Motor neuron (in vitro differentiated cells): ENCODE measurements around the gene KLF11. TPM values are rescaled to one million over a fixed set of nuclear protein-coding genes. Genes with fewer than 3 reads are reported as not detected.
A peak's percentile ranks its signal among the peaks of the same experiment; 100 is the strongest.
"Not testable (repeated sequence)": the region's sequence is repeated elsewhere in the genome, so short reads cannot be mapped to it uniquely, and the experiment has no call there.

Experiments
- ATAC-seq, 8 experiments: fragments of 200-7000 bp; cut with Tn5 transposase; replicated peaks in 6 of 8; 2 replicates each; pipeline ENCODE4 v1.8.0; 2021; ENCODE audit warnings: mild to moderate bottlenecking in 8 of 8, moderate library complexity in 8 of 8
- H3K27ac ChIP-seq, 2 donors: fragments of 250-450 bp; sonication (Bioruptor Pico); 2 replicates each; pipeline ENCODE4 v1.9.0; 2021; ENCODE audit warnings: antibody characterized with exemption in 2 of 2, mild to moderate bottlenecking in 2 of 2, moderate library complexity in 1 of 2
- H3K4me1 ChIP-seq, 2 donors: fragments of 250-450 bp; sonication (Bioruptor Pico); replicated peaks in 1 of 2; 2 replicates each; pipeline ENCODE4 v1.6.1; 2021; ENCODE audit warnings: antibody characterized with exemption in 2 of 2, mild to moderate bottlenecking in 2 of 2, moderate library complexity in 1 of 2
- H3K4me3 ChIP-seq, 5 donors: fragments of 250-450 bp; sonication (Bioruptor Pico); 2 replicates each; pipeline ENCODE4 v1.9.0; 2021; ENCODE audit warnings: antibody characterized with exemption in 5 of 5, mild to moderate bottlenecking in 5 of 5, moderate library complexity in 4 of 5
- WGBS, 10 experiments: fragments of 450-650 bp; shearing (Covaris generic); methylation state at CpG; one replicate each; pipeline ENCODE4 v1.0.0; 2022; 5-methylcytosine and 5-hydroxymethylcytosine counted together
- in situ Hi-C, 9 experiments: fragments of 400-800 bp; cut with MboI; loops; one replicate each; pipeline ENCODE4 v1.15.0; 2021; ENCODE audit warnings: low sequenced_read_pairs in 9 of 9, low pct_unique_long_range_greater_than_20kb in 2 of 9; ENCODE audit not compliant: unreplicated experiment in 9 of 9
- total RNA-seq, 8 experiments: library from RNA; unstranded; fragments of 300-600 nt; gene quantifications; 2 replicates each; pipeline versions ENCODE4 v1.2.3 to v1.2.4, GENCODE V29; 2022

The KLF11 gene
- total RNA-seq, 8 experiments from 2014 or later: 4.0 to 19.7 (median 12.6) TPM

- H3K27ac ChIP-seq, H3K4me1 ChIP-seq, H3K4me3 ChIP-seq, in situ Hi-C loops: not testable (repeated sequence)
- ATAC-seq: peak in 1 of 8 experiments; percentile 6
- 60 to 100% (median 96%) methylated on average over 1 to 9 of the region's 37 CpGs; no CpG with 5 or more reads in 5 of the 10 experiments for WGBS, 10 experiments
These were observed 30.9 kb upstream of the KLF11 start for GRCh38 chr2:10012366-10012962.

- 20 to 100% (median 88%) methylated on average over 1 to 11 of the region's 29 CpGs; no CpG with 5 or more reads in 4 of the 10 experiments for WGBS, 10 experiments
- in situ Hi-C loops: no loop called here
- Histone ChIP-seq H3K4me1 (peaks cover 2 to 7% of the 10 kb centered on the region in 2 donors), H3K4me3 (no peak overlapping the region), H3K27ac (no peak overlapping the region)
- ATAC-seq: peak in 1 of 8 experiments; percentile 8
These were observed 30.3 kb upstream of the KLF11 start for GRCh38 chr2:10012963-10013461.

DNA sequence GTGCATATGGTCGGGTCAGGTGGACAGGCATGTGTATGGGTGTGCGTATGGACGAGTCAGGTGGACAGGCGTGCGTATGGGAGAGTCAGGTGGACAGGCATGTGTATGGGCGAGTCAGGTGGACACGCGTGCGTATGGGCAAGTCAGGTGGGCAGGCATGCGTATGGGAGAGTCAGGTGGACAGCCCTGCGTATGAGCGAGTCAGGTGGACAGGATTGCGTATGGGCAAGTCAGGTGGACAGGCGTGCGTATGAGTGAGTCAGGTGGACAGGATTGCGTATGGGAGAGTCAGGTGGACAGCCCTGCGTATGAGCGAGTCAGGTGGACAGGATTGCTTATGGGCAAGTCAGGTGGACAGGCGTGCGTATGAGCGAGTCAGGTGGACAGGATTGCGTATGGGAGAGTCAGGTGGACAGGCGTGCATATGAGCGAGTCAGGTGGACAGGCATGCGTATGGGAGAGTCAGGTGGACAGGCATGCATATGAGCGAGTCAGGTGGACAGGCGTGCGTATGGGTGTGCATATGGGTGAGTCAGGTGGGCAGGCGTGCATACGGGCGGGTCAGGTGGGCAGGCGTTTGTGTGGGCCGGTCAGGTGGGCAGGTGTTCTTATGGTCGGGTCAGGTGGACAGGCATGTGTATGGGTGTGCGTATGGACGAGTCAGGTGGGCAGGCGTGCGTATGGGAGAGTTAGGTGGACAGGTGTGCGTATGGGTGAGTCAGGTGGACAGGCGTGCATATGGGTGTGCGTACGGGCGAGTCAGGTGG lies 29.5 kb upstream of the KLF11 start:
- WGBS, 10 experiments: 80 to 96% (median 90%) methylated on average over 10 to 16 of the region's 43 CpGs; no CpG with 5 or more reads in 5 of the 10 experiments
- ATAC-seq, in situ Hi-C loops, H3K4me3 ChIP-seq, H3K4me1 ChIP-seq, H3K27ac ChIP-seq: not testable (repeated sequence)

DNA sequence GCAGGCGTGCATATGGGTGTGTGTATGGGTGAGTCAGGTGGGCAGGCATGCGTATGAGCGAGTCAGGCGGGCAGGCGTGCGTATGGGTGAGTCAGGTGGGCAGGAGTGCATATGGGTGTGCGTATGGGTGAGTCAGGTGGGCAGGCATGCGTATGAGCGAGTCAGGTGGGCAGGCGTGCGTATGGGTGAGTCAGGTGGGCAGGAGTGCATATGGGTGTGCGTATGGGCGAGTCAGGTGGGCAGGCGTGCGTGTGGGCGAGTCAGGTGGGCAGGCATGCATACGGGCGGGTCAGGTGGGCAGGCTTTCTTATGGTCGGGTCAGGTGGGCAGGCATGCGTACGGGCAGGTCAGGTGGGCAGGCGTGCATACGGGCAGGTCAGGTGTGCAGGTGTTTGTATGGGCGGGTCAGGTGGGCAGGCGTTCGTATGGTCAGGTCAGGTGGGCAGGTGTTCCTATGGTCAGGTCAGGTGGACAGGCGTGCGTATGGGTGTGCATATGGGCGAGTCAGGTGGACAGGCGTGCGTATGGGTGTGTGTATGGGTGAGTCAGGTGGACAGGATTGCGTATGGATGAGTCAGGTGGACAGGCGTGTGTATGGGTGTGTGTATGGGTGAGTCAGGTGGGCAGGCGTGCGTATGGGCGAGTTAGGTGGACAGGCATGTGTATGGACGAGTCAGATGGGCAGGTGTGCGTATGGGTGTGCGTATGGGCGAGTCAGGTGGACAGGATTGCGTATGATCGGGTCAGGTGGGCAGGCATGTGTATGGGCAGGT lies 28.7 kb upstream of the KLF11 start:
- in situ Hi-C loops: no loop called here
- WGBS, 10 experiments: 20 to 100% (median 82%) methylated on average over 1 to 10 of the region's 42 CpGs; no CpG with 5 or more reads in 4 of the 10 experiments
- Histone ChIP-seq H3K4me3 (no peak overlapping the region), H3K4me1 (peaks cover 0 to 6% of the 10 kb centered on the region in 2 donors), H3K27ac (no peak overlapping the region)
- ATAC-seq: no peak

DNA sequence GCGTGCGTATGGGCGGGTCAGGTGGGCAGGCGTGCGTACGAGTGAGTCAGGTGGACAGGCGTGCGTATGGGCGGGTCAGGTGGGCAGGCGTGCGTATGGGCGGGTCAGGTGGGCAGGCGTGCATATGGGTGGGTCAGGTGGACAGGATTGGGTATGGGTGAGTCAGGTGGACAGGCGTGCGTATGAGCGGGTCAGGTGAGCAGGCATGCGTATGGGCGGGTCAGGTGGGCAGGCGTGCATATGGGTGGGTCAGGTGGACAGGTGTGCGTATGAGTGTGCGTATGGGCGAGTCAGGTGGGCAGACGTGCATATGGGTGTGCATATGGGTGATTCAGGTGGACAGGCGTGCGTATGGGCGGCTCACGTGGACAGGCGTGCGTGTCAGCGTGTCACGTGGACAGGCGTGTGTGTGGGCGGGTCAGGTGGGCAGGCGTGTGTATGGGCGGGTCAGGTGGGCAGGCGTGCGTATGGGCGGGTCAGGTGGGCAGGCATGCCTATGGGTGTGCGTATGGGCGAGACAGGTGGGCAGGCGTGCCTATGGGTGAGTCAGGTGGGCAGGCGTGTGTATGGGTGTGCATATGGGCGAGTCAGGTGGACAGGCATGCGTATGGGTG lies 27.9 kb upstream of the KLF11 start:
- H3K4me3 ChIP-seq, H3K27ac ChIP-seq, ATAC-seq, in situ Hi-C loops, H3K4me1 ChIP-seq: not testable (repeated sequence)
- WGBS, 10 experiments: no CpG with 5 or more reads among the region's 44 CpGs

DNA sequence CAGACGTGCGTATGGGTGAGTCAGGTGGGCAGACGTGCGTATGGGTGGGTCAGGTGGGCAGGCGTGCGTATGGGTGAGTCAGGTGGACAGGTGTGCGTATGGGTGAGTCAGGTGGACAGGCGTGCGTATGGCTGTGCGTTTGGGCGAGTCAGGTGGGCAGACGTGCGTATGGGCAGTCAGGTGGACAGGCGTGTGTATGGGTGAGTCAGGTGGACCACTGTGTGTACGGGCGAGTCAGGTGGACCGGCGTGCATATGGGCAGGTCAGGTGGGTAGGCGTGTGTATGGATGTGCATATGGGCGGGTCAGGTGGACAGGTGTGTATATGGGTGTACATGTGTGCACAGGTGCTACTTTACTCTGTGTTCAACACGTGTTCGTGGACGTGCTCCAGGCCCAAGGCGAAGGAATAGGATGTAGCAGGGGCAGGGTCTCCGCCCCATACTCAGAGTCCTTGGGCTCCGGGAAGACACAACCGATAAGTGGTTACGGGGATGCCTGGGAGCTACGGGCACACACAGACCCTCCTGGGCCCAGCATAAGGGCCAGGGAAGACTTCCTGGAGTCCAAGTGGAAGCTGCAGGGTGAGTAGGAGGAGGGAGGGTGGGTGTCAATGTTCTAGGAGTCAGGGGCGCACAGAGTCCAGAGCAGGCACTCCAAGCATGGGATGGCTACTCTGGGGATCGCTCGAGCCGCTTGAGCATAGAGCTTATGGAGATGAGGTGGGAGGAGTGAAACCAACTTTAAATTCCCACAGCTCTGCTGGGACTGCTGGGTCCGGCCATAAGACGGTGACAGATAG lies 27.1 kb upstream of the KLF11 start:
- H3K4me3 ChIP-seq: no peak overlapping the region
- in situ Hi-C loops: no loop called here
- 50 to 87% (median 67%) methylated on average over 2 to 7 of the region's 35 CpGs; no CpG with 5 or more reads in 6 of the 10 experiments for WGBS, 10 experiments
- H3K27ac ChIP-seq: no peak overlapping the region
- no peaks in the 10 kb centered on the region for H3K4me1 ChIP-seq
- ATAC-seq: no peak

GRCh38 chr2:10016802-10017258 lies 26.5 kb upstream of the KLF11 start:
- Histone ChIP-seq H3K27ac (no peak overlapping the region), H3K4me1 (no peaks in the 10 kb centered on the region), H3K4me3 (no peak overlapping the region)
- in situ Hi-C loops: no loop called here
- 20 to 90% (median 64%) methylated on average over 1 to 8 of the region's 8 CpGs; no CpG with 5 or more reads in 1 of the 10 experiments for WGBS, 10 experiments
- peak in 1 of 8 experiments; percentile 23 for ATAC-seq

DNA sequence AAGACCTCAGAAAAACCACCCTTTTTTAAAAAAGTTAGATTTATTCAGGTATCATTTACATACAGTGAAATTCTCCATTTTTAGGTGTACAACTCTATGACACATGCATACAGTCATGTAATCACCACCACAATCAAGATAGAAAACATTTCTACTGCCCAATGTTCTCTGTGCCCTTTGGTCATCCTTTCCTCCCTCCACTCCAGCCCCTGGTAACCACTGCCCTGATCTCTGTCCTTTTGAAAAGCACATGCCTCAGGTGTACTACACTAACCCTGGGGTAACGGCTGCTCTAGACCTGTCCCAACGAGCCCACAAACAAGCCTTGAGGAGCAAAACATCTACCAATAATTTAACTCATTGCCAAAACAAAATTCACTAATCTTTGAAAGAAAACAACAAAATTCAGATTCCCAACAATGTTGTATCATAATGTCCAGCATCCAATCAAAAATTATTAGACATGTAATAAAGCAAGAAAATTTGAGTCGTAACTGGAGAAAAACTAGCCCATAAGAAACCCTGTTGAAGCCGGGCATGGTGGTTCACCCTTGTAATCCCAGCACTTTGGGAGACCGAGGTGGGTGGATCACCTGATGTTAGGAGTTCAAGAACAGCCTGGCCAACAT lies 25.9 kb upstream of the KLF11 start:
- Histone ChIP-seq H3K4me1 (peaks cover 0 to 1% of the 10 kb centered on the region in 2 donors), H3K4me3 (no peak overlapping the region), H3K27ac (no peak overlapping the region)
- in situ Hi-C loops: no loop called here
- ATAC-seq: no peak
- 62 to 100% (median 87%) methylated on average over 1 to 5 of the region's 5 CpGs; no CpG with 5 or more reads in 1 of the 10 experiments for WGBS, 10 experiments

DNA sequence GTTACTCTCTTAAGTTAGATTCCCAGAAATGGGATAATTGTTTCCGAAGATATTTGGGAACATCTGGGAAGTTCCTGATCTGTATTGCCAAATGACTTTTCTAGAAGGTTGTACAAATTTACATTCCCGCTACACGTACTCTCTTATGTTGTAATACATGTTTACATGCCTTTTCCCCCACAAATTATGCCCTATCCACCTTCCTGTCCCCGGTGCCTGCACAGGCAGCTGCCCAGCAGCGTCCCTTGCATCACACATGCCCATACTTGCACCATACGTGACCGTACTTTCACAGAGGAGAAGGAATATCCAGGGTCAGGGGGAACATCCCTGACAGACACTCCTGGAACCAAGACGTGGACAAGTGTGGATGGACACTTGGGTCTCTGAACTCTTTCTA lies 24.2 kb upstream of the KLF11 start:
- H3K4me1 ChIP-seq: peaks cover 4 to 6% of the 10 kb centered on the region in 2 donors
- WGBS, 10 experiments: 0 to 100% (median 80%) methylated on average over 1 to 6 of the region's 8 CpGs; no CpG with 5 or more reads in 1 of the 10 experiments
- in situ Hi-C loops: no loop called here
- H3K27ac ChIP-seq: no peak overlapping the region
- H3K4me3 ChIP-seq: no peak overlapping the region
- peak in 2 of 8 experiments; percentile 60 to 68 for ATAC-seq

GRCh38 chr2:10019602-10020400 lies 23.5 kb upstream of the KLF11 start:
- no peak overlapping the region for H3K27ac ChIP-seq
- no peak for ATAC-seq
- in situ Hi-C loops: no loop called here
- no peak overlapping the region for H3K4me3 ChIP-seq
- peaks cover 4 to 6% of the 10 kb centered on the region in 2 donors for H3K4me1 ChIP-seq
- 43 to 89% (median 83%) methylated on average over 7 to 10 of the region's 27 CpGs; no CpG with 5 or more reads in 7 of the 10 experiments for WGBS, 10 experiments

DNA sequence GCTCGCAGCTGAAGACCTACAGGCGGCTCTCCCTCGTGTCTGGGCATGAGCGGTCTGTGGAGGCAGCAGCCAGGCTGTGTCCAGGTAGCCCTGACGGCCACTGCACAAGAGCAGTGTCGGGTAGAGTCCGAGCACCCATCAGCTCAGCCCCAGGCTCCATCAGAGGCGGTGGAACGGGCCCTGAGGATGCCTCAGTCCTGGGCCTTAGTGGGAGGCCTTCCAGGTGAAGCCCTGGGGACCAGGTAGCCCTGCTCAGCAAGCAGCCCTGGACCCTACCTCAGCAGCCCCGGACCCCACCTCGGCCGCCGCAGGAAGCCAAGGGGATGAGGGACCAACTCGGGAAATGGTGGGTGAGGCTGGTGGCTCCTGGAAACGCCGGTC lies 21.3 kb upstream of the KLF11 start:
- WGBS, 10 experiments: 20 to 100% (median 90%) methylated on average over 1 to 2 of the region's 16 CpGs; no CpG with 5 or more reads in 7 of the 10 experiments
- Histone ChIP-seq H3K4me3 (no peak overlapping the region), H3K27ac (no peak overlapping the region), H3K4me1 (peaks cover 4 to 6% of the 10 kb centered on the region in 2 donors)
- peak in 4 of 8 experiments; percentile 4 to 25 (median 10) for ATAC-seq
- in situ Hi-C loops: no loop called here
